Gastroesophageal sphincter (tissue), 4 donors: Measurements from ENCODE around the gene CIT. TPM values are rescaled to one million over a fixed set of nuclear protein-coding genes. Genes with fewer than 3 reads are reported as not detected.

Experiments used
- ATAC-seq: fragments of 150-250 bp; one replicate; pipeline ENCODE4 v1.9.1; 2016; ENCODE audit warnings: mild to moderate bottlenecking, moderate library complexity
- H3K27ac ChIP-seq, 4 donors: fragments of 200-600 bp; sonication (generic) in 3 of 4; 1 replicate in 3 of 4; 2 replicates in 1 of 4; pipeline ENCODE4 v1.5.1; 2016 to 2019
- H3K27me3 ChIP-seq: fragments of 200-600 bp; sonication (generic); one replicate; pipeline ENCODE4 v1.5.1; 2019
- H3K36me3 ChIP-seq, 2 donors: fragments of 200-600 bp; sonication (generic); one replicate each; pipeline ENCODE4 v1.5.1; 2019; ENCODE audit warnings: control low read depth in 1 of 2
- H3K4me1 ChIP-seq, 3 donors: fragments of 200-600 bp; sonication (generic); 1 replicate in 2 of 3; 2 replicates in 1 of 3; pipeline ENCODE4 v1.5.1; 2016 to 2019; ENCODE audit warnings: control low read depth in 2 of 3
- H3K4me3 ChIP-seq, 2 donors: fragments of 200-600 bp; sonication (generic); one replicate each; pipeline ENCODE4 v1.5.1; 2019; ENCODE audit warnings: mild to moderate bottlenecking in 1 of 2, moderate library complexity in 1 of 2
- H3K9me3 ChIP-seq, 3 donors: fragments of 200-600 bp; sonication (generic); one replicate each; pipeline ENCODE4 v1.5.1; 2017 to 2019; ENCODE audit warnings: control low read depth in 2 of 3
- CTCF ChIP-seq, 4 experiments: fragments of 200-600 bp in 2 of 4; fragments of 450-650 bp in 2 of 4; sonication (generic) in 1 of 4; IDR thresholded peaks; one replicate each; pipeline ENCODE4 v1.5.1; 2017 to 2019; ENCODE audit warnings: antibody characterized with exemption in 4 of 4, mild to moderate bottlenecking in 2 of 4, moderate library complexity in 2 of 4
- EP300 ChIP-seq: sonication (generic); formaldehyde crosslinking; IDR thresholded peaks from one replicate; pipeline ENCODE4 v1.6.1; 2017; ENCODE audit warnings: antibody characterized with exemption, mild to moderate bottlenecking
- POLR2A ChIP-seq, 2 donors: fragments of 450-650 bp; IDR thresholded peaks; one replicate each; pipeline ENCODE4 v1.6.1; 2017; ENCODE audit warnings: antibody characterized with exemption in 2 of 2, mild to moderate bottlenecking in 2 of 2, moderate library complexity in 1 of 2
- POLR2AphosphoS5 ChIP-seq: sonication (generic); formaldehyde crosslinking; IDR thresholded peaks from one replicate; pipeline ENCODE4 v1.6.1; 2017; ENCODE audit warnings: antibody characterized with exemption
- WGBS, 2 donors: methylation state at CpG; one replicate each; pipeline ENCODE4 v1.1.5; 2018; ENCODE audit warnings: low coverage in 1 of 2; 5-methylcytosine and 5-hydroxymethylcytosine counted together
- total RNA-seq, 4 donors: library from RNA; depleted of rRNA; stranded (reverse); fragments of >200 nt; gene quantifications; one replicate each; pipeline ENCODE4 v1.1.0, GENCODE V29; 2016

Gene CIT
- total RNA-seq, 4 donors from 2014 or later, result 3.8 to 9.7 (median 6.6) TPM

- peak overlapping the region in 3 of 4 donors; percentile 93 to 96 (median 95) for H3K27ac ChIP-seq
- no peak for ATAC-seq
- H3K27me3 ChIP-seq, result no peaks in the 10 kb centered on the region
- peak overlapping the region; percentile 92 to 96 for H3K4me3 ChIP-seq
- 7 to 19% methylated on average over 7 to 9 of the region's 9 CpGs for WGBS, 2 donors
- no peaks in the 10 kb centered on the region for H3K9me3 ChIP-seq
- peaks cover 0 to 25% of the 10 kb centered on the region in 2 donors for H3K36me3 ChIP-seq
- H3K4me1 ChIP-seq, result peaks cover 3 to 51% (median 10%) of the 10 kb centered on the region in 3 donors
- TF ChIP-seq POLR2AphosphoS5 (no peak), POLR2A (IDR thresholded peaks at IDR 0.05) (no peak), CTCF (IDR thresholded peaks at IDR 0.05) (no peak), EP300 (no peak)
Measured at GRCh38 chr12:119666900-119667576, 210.1 kb downstream of the CIT start.

GRCh38 chr12:119666226-119666795 is 210.8 kb downstream of the CIT start:
- TF ChIP-seq POLR2AphosphoS5, result no peak
- TF ChIP-seq EP300, result no peak
- H3K27ac ChIP-seq, result no peak overlapping the region
- no peaks in the 10 kb centered on the region for H3K27me3 ChIP-seq
- no peaks in the 10 kb centered on the region for H3K9me3 ChIP-seq
- no peak overlapping the region for H3K4me3 ChIP-seq
- 75 to 96% methylated on average over 2 of the region's 2 CpGs for WGBS, 2 donors
- peaks cover 3 to 44% (median 10%) of the 10 kb centered on the region in 3 donors for H3K4me1 ChIP-seq
- ATAC-seq, result no peak
- peaks cover 0 to 18% of the 10 kb centered on the region in 2 donors for H3K36me3 ChIP-seq

GRCh38 chr12:119665164-119665929 is 211.8 kb downstream of the CIT start:
- Histone ChIP-seq H3K9me3 (no peaks in the 10 kb centered on the region), H3K27me3 (no peaks in the 10 kb centered on the region), H3K4me1 (peaks cover 3 to 34% (median 10%) of the 10 kb centered on the region in 3 donors), H3K36me3 (peaks cover 0 to 9% of the 10 kb centered on the region in 2 donors), H3K4me3 (no peak overlapping the region), H3K27ac (no peak overlapping the region)
- 63 to 92% methylated on average over 3 to 4 of the region's 4 CpGs for WGBS, 2 donors
- TF ChIP-seq CTCF (IDR thresholded peaks at IDR 0.05) (no peak), POLR2AphosphoS5 (no peak), EP300 (no peak), POLR2A (IDR thresholded peaks at IDR 0.05) (no peak)
- no peak for ATAC-seq

GRCh38 chr12:119664642-119665041 is 212.5 kb downstream of the CIT start:
- Histone ChIP-seq H3K27me3 (no peaks in the 10 kb centered on the region), H3K27ac (no peak overlapping the region), H3K9me3 (no peaks in the 10 kb centered on the region), H3K4me3 (no peak overlapping the region), H3K4me1 (peaks cover 3 to 27% (median 10%) of the 10 kb centered on the region in 3 donors), H3K36me3 (peaks cover 0 to 2% of the 10 kb centered on the region in 2 donors)
- no peak for ATAC-seq
- 56 to 92% methylated on average over 1 of the region's 1 CpG for WGBS, 2 donors
- TF ChIP-seq POLR2A (IDR thresholded peaks at IDR 0.05) (no peak), POLR2AphosphoS5 (no peak), CTCF (IDR thresholded peaks at IDR 0.05) (no peak), EP300 (no peak)

- Histone ChIP-seq H3K27me3 (no peaks in the 10 kb centered on the region), H3K9me3 (no peaks in the 10 kb centered on the region), H3K4me1 (peaks cover 0 to 7% (median 1%) of the 10 kb centered on the region in 3 donors), H3K27ac (no peak overlapping the region), H3K4me3 (no peak overlapping the region), H3K36me3 (no peaks in the 10 kb centered on the region)
- no peak for TF ChIP-seq CTCF (IDR thresholded peaks at IDR 0.05)
- no peak for TF ChIP-seq EP300
- no peak for TF ChIP-seq POLR2AphosphoS5
- TF ChIP-seq POLR2A (IDR thresholded peaks at IDR 0.05), result no peak
- no peak for ATAC-seq
- WGBS, 2 donors, result 49 to 59% methylated on average over 3 to 4 of the region's 4 CpGs
Measured at GRCh38 chr12:119661882-119662281, 215.2 kb downstream of the CIT start.
